HG03159 (cell line): ENCODE data around the gene RIOK2.
A peak's percentile ranks its signal among the peaks of the same experiment; 100 is the strongest.

ENCODE experiments used
- ATAC-seq: cut with Tn5 transposase; IDR thresholded peaks from one replicate; pipeline ENCODE4 v1.9.1; 2021; ENCODE audit warnings: mild to moderate bottlenecking, moderate library complexity; ENCODE audit not compliant: unreplicated experiment

RIOK2 gene

DNA sequence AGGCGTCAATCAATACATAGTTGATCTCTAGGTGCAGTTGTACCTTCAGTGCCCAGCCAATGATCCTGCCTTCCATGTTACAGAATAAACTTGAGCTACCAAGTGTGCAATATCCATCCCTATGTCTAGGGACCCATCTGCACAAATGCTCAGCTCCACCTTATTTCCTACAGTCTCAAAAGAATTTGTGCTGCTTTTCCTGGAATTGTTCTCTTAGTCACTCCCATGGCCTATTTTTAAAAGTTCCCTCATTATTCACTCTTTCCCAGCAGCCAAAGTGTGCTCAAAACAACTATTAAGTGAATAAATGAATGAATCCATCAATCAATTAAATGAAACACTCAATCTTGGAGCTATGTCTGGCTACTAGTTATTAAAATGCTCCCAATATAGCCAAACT is 55.3 kb downstream of the RIOK2 start:
- ATAC-seq, result no peak

DNA sequence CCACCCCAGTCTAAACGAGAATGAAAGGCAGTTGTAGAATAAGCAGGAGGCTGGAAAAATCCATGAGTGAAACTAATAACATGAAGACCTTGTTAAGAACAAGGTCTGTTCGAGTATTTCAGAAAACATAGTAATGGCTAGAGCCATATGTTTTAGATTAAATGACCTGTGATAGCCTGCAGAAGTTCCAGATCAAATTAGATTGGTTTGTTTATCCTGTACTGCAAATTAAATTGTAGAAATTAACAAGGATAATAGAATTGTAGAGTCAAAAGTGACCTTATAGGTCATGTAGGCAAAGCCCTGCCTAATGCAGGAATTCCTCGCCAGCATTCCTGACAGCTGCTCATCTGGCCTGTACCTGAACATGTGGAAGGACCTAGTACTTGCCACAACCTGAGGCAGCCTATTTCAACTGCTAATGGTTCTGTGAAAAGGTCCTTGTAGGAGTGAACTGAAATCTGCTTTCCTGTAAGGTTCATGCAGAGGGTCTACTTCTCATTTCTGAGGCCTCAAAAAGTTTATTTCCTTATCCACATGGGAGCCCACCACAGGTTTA is 57.8 kb downstream of the RIOK2 start:
- ATAC-seq, result no peak

DNA sequence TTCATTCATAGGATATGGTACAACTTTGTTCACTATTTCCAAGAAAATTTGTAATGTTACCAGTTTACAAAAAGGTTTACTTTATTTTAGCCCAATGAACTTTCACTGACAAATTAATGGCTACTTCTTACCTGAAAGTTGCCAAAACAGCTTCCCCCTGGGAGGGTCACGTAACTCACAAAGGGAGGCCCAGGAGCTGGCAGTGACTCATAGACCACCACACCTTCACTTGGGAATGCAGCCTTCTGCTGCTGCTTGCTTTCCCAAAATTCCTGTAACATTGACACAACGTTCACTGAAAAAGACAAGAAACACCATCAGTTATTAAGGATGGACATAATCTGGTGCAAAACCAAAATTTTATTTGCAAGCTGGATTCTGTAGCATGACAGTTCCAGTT is 58.7 kb downstream of the RIOK2 start:
- no peak for ATAC-seq

DNA sequence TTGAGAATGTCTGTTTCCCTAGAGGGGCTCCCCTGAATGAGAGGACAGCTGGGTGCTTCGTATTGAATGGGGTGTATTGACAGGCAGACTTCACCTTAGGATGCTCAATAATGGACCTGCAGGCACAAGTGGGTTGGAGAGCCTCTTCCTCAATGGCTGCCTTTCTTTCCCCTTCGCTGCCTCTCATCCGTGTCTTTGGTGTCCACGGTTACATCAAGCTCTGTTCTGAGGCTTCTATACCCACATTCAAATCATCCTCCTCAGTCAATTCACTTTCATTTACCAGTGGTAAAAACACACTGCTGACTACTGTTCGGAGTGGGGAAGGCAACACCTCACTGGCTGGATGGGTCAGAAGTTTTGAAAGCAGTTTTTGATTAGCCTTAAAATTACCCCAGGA is 61.2 kb downstream of the RIOK2 start:
- no peak for ATAC-seq

DNA sequence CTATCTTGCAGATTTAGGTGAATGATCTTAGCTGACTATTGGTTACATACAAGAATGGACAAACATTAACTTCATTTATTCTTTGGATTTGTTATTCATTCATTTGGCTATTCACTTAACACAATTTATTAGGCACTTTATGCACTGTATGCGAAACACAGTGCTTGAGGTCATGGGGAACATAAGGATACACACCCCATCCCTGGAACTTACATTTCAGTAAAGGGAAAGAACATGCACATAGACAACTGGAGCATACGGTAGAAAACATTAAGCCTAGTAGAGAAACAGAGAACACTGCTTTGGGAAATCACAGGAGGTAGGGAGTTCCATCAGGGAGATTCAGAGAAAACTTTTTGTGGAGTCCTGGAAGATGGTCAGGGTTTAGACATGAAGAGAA is 62.9 kb downstream of the RIOK2 start:
- ATAC-seq, result no peak

DNA sequence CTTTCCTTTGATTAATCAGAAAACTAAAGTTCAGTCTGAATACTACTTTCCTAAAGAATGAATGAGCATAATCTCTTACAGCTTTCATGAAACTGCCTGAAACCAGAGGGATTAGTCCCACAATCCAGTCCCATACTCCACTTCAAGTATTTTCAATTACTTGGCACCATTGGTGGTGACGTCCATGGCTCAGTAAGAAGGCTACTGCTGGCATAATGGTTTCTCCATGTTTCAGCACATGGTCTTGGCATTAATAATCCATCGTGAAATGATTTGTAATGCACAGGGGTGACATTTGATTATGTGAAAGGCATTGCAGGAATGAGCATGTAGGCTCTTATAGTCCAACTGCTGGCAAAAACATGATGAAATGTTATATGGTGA is 64.0 kb downstream of the RIOK2 start:
- ATAC-seq, result no peak

DNA sequence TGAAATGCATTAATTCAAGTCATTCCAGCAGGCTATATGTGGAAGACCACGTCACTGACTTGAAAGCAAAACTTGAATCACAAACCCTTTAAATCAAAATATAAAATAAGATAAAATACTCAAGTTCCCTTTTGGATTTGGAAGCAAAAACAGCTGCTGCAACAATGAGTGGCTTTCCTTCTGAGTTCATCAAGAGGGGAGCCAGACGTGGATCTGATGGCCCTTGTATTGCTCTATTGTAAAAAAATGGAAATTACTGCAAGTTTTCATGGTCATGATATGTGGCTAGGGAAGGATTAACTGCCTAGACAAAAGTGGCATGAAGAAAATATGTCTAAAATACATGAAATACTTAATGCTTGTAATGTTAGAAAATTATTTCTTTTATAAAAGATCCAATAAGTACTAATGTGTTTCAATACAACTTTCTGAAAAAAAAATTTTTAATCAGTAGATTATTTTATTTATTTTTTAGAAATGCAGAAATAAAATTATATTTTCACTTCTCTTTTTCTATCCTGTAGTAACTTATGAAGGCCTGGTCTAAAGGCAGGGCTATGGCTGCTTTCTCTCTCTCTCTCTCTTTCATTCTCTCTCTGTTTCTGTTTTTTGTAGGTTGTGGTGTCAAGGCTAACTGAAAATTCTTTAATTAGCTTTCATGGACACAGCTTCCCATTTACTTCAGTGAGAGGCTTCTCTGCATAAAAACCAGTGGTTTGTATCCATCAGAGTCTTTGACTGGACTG is 64.6 kb downstream of the RIOK2 start:
- peak; percentile 73 for ATAC-seq

DNA sequence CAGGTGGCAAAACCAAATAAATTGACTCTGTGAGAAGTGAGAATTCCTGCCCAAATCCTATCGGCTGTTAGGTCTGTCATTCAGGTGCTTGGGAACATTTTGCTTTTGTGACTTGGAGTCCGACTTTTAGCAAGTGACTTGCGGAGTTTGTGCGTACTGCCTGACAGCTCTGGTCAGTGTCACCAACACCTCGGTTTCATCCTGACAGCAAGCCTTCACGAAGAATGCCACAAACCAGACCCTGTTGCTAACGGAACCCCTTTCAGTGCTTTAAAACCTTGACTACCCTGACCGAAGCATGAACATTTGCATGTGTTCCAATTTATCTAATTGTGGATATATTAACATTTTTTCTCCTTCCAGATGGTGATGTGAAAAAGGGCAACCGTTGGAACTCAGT is 67.1 kb downstream of the RIOK2 start:
- ATAC-seq, result no peak

DNA sequence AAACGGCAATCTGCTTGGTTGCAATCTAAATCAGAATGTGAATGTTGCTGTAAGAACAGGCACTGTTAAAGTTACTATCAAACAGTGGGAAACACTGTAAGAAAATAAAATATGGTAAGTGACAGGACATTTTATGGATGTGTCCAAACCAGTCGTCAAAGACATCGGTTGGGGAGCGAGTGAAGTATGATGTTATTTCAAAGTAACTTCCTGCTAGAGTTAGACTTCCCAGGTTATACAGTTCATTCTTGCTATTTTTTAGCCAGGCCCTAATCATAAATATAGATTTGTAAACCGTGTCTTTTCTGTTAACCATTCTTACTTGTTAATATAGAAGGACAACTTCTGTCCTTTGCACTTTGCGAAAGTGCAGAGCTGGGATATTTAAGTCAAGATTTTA is 70.8 kb downstream of the RIOK2 start:
- no peak for ATAC-seq

DNA sequence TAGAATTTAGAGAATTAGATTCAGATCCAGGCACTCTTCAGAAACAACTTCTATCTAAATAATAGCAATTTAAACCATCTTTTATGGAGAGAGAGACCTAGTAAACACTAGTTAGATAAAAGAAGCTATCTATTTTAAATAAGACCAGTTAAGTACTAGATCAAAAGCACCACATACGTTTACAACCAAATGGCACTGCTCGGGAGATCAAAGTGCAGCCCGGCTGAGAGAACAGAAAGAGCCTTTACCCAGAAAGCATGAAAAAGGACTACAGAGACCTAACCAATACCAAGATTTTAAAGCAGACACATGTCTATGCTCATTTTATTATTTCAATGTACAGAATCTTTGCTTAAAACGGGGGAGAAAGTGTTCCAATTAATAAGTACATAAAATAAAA is 71.4 kb downstream of the RIOK2 start:
- no peak for ATAC-seq

DNA sequence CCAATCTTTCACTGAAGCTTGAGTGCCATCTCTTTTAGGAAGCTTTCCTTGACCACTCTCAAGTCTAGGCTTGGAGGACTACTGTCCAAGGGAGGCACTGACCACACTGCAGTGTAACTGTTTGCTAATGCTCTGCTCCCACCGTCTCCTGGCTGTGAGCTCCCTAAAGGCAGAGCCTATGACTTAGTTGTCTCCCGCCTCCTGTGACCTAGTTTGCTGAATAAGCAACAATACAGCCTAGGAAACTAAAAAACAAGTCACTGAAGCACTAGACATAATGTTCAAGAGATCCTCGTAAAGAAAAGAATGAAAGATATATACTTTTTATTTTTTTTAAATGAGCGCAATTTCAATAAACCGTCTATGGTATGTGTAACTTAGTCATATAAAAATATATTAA is 72.0 kb downstream of the RIOK2 start:
- ATAC-seq, result no peak
